Uterus (tissue), 2 donors: ENCODE results near the gene SLIT3.

Experiments used
- CTCF ChIP-seq, 4 experiments: fragments of 200-600 bp in 2 of 4; fragments of 450-650 bp in 2 of 4; sonication (generic) in 2 of 4; IDR thresholded peaks; one replicate each; pipeline ENCODE4 v1.5.1; 2016 to 2019; ENCODE audit warnings: antibody characterized with exemption in 4 of 4, mild to moderate bottlenecking in 2 of 4, moderate library complexity in 1 of 4
- POLR2A ChIP-seq, 2 donors: fragments of 450-650 bp; IDR thresholded peaks; one replicate each; pipeline ENCODE4 v1.6.1; 2016; ENCODE audit warnings: antibody characterized with exemption in 2 of 2, mild to moderate bottlenecking in 1 of 2, moderate library complexity in 1 of 2

GRCh38 chr5:168858371-168858770 is 442.6 kb downstream of the SLIT3 start:
- TF ChIP-seq CTCF (IDR thresholded peaks at IDR 0.05), result no peak
- no peak for TF ChIP-seq POLR2A (IDR thresholded peaks at IDR 0.05)
